ENCODE measurements around the gene DIAPH2.
A peak's percentile ranks its signal among the peaks of the same experiment; 100 is the strongest.

Gene DIAPH2

DNA sequence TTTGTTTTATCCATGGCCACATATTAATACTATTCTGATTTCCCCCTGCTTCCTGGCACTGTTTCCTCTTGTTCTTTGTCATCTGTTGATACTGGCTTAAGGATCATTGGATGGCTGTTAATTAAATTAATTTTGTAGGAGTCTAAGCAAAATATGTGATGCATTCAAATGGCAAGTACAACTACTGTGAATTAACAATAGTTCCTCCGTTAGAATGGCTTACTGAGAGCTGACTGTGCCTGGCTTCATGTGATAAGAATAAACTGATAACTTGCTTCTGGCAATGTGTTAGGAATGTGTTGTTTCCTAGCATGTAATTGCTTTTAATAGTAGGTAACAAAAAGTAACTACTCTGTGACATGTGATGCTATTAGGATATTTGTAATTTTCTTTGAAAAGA, 297.5 kb downstream of the DIAPH2 start:
- DNase-seq: no peak

DNA sequence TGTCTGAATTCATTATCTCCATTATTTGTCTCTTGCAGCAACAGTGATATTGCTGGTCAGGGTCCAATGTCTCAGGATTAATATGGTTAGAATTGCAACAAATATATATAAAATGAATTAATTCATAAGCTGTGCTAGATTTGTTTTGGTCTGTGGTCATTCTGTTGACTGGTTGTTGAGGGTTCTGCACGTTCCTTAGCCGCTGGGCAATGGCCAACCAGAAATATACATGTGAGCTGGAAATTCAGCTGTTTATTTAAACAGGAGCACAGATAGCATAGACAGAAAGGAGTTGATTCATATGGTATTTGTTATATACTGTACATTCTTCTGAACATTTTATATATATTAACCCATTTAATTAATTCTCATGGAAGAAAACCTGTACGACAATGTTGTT, 299.9 kb downstream of the DIAPH2 start:
- no peak for DNase-seq

DNA sequence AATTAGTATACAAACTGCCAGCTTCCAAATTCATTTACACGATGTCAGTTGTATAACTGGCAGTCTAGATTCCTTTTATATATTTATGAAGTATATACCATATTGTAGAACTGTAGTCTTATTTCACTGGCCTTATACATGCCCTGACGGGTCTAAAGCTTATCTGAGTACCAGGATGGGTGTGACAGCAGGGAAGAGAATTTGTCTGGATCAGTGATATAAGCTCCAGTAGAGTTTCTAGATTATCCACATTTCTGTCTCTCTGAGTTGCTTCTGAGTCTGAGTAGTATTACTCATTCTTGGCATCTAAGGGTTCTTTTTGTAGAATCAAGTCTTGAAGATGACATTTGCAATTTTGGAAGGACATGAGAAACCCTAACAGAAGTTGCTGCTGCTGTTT, 300.4 kb downstream of the DIAPH2 start:
- DNase-seq: no peak

DNA sequence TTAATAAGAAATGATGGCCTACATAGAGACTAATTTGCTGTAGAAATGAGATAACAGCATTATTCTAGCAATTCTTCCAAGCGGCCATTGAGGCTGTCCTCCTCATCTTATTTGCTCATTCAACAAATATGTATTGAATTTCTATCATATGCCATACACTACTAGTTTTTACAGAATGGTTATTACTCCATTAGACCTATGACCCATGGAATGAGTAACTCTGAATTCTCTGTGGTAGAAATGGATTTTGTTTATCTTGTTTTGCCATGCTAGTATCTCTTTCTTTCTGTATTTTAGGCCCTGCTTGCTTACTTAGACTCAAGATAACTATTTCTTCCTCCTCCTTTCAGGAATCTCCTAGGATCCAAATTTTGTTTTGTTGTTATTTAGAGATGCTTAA, 302.6 kb downstream of the DIAPH2 start:
- DNase-seq: no peak

DNA sequence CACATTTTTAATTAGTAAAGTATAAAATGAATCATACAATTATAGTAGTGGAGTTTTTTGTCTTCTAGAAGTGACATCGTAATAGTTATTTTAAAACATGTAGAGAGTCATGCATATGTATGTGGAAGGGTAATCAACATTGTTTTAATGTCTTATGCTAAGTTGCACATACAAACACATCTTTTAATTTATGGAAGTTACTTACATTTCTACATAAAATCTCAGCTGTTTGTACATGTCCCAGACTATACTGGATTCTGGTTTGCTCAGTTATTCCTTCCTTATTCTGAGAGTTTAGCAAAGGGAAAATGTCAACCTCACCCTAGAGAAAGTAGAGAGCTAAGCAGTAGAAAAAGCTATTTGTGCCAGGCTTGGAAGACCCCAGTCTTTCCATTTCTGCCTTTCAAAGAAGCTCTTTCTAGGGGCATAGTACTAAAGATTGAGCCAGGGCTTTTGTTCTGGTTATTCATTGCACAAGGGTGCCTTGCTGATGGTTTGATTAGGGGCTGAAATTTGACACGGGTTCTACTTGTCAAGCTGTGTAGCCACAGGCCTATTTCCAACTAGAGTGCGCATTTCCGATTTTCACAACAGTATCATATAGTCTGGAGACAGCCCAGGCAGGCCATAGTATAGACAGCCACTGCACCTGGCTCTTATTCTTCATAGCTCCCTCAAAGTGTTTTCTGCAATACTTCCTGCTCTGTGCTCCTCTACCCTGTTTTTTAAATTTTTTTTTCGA, 305.4 kb downstream of the DIAPH2 start:
- DNase-seq: no peak

DNA sequence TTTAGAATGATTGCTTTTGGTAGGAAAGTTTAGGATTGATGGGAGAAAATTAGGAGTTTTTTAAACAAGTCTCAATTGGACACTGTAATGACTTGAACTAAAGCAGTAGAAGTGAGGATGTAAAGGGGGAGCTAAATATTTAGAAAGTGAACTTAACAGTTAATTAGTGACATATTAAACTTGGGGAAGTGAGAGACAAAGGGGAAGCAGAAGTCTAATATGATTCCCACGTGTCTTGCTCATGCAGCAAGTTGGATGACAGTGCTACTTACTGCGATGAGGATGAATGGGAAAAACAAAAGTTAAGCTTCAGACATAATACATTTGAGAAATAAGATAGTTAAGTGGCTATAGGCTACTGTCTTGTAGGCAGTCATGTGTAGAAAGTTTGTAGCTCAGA, 309.5 kb downstream of the DIAPH2 start:
- DNase-seq: peak; percentile 17

DNA sequence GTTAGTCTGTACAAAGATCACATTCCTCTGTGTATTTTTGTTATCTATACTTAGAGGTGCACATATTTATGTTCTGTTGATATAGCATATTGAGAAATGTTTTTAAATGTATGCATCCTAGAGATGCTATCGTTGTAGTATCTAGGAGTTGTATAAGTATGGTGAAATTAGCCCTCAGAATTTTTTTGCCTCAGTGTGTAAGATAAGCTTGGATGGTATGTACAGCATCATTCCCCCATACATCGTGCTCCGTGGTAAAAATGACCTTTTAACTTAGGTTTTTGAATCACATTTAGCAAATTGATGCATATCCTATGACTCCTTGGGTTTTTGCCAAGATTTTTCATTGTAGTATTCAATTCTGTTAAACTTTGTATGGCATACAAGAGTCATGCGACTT, 312.6 kb downstream of the DIAPH2 start:
- no peak for DNase-seq

DNA sequence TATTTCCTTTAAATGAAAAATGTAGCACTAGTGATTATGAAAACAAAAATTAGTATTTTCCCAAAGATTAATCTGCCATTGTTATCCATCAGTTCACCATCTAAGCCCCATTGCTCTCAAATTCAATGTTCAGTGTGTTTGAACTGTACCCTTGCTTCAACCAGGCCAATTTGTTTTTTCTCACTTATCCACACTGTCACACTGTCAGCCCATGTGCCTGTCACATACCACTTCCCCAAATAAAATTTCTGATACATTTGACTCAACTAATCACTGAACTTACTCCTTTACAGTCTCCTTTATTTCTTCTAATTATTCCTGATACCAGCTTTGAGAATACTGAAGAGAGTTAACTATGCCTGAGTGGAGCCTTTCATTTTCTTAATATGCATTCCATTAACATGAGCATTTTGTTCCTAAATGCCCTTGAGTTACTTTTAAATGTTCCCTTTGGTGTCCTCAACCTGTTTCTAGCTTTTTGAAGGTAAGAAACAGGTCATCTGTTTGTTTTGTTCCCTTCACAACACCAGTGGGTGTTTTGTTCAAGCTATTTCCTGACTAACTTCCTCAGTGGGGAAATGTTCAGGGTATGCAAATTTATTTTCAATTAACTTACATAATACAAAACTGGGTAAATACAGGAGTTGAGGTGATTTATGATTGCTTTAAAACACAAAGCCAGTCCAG, 316.2 kb downstream of the DIAPH2 start:
- no peak for DNase-seq

DNA sequence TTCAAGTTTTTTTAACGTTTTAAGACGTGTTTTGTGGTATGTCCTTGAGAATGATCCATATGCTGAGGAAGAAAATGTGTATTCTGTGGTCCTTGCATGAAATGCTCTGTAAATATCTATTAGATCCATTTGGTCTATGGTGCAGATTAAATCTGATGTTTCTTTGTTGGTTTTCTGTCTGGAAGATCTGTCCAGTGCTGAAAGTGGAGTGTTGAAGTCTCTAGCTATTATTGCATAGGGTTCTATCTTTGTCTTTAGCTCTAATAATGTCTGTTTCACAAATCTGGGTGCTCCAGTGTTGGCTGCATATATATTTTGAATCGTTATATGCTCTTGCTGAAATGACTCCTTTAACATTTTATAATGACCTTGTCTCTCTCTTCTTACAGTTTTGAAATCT, 321.5 kb downstream of the DIAPH2 start:
- no peak for DNase-seq

DNA sequence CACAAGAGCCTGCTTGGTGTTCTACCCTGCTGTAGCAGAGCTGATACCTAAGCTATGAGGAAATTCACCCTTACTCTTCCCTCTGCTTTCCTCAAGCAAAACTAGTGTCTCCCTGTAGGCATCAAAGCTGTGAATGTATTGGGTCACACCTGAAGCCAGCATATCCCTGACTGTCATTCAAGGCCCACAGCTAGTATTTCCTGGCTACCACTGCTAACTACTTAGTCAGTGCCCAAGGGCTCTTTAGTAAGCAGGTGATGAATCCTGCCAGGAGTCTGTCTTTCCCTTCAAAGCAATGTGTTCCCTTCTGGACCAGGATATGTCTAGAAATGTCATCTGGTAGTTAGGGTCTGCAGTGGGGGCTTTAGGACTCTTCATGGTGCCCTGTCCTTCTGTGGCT, 324.7 kb downstream of the DIAPH2 start:
- no peak for DNase-seq

DNA sequence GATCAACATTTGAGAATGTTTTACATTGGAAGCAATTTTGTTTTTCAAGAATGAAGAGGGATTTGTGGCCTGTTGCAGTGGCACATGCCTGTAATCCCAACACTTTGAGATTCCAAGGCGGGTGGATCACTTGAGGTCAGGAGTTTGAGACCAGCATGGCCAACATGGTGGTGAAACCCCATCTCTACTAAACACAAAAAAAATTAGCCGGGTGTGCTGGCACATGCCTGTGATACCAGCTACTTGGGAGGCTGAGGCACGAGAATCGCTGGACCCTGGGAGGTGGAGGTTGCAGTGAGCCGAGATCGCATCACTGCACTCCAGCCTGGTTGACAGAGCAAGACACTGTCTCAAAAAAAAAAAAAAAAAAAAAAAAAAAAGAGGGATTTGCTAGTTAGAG, 326.9 kb downstream of the DIAPH2 start:
- no peak for DNase-seq

DNA sequence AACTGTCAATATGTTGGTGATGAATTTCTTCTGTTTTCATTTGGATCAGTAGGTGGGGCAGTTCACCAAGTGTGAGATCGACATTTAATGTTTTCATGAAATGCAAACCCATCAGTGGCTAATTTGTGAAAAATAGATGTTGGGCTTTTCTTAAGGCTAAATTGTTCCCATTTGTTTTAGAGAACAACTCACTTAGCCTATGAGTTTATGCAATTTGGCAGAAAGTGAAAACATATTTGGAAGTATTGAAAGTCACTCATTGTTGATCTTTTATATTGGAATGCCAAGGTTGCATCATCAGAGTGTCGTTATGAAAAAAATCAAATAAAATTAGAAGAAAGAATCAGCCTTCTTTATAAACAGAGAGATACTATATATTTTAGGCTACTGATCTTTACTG, 331.5 kb downstream of the DIAPH2 start:
- no peak for DNase-seq

DNA sequence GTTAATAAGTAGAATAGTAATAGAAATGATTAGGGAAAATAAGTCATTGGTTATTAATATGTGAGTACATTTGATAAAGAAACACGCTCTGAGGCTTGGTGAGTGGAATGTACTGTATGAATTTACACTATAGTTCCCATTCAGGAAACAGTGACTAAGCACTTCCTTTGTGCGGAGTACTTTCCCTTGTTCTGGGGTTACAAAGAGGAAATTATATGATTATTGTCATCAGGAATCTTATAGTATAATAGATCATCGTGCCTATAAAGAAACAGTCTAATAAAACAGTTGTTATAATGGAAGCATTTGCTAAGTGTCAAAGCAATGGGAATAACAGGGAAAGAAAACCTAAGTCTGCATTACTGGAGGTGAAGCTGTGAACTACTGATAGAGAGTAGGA, 337.0 kb downstream of the DIAPH2 start:
- DNase-seq: peak; percentile 6 to 28

DNA sequence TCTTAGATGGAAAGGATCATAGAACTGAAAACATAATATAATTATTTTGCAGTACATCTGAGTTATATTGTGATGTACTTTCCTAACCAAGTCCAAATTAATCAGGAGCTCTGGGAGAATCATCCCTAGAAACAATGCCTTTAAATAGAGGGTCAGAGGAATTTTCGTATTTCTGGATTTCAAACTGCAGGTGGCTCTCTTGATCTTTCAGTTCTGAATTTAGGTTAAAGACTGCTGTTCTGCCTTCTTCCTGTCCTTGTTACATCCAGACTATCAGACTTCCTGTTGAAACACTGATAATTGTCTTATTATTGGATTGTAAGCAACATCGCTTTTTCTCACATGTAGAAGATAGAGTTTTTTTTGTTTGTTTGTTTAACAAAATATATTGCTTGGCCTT, 341.8 kb downstream of the DIAPH2 start:
- no peak for DNase-seq

DNA sequence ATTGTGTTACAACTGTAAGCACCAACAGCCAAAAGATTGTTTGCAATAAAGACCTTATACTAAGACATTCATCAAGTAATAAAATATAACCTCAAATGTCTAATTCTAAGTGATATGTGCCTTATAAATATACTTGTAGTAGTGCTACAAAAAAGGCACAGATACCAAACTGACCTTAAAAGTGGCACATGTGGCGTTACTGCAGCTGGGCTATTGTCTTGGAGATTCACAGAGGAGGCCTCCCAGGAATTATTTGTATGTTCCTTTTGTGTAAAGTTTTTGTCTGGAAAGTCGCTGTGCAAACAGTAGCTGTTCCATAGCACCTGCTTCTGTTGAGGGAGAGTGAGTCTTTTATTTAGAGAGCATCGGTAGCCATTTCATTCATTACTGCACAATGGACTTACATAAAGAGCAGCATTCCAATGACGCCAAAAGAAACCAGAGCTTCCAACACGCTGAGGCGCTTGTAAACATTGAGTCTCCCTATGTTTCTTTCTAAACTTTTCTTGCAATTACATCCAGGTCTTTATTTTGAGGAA, 342.8 kb downstream of the DIAPH2 start:
- no peak for DNase-seq

DNA sequence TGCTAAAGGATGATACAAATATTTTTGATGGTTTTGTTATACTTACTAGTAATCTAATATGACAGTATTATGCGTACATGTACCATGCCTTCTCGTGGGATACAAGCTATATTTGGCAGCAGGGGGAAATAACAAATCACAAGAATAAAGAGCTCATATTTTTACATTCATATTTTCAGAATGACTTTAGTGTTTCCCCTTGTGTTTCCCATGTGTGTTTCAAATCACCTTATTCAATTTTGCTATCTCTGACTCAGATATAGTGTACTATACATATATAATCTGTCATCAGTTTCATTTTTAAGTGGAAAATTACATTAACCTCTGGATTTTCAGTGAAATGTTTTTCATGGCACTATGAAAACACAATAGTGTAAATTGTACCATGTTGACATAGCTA, 345.8 kb downstream of the DIAPH2 start:
- DNase-seq: no peak

DNA sequence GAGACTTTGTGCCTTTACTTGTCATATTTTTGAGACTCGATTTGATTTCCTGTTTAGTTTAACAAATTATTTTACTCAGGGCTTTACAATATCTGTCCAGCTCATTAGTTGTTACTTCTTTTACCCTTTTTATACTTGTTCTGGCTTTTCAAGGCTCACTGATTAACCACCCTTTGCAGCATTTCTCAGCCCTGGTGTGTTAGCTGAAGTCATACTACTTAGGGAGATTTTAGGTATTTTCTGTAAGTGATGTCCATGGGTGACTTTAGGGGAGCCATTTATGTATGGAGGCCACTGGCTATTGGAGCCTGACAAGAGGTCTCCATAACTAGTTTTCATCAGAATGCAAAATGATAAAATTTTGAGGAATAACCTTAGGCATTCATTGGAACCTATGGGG, 346.3 kb downstream of the DIAPH2 start:
- DNase-seq: no peak

DNA sequence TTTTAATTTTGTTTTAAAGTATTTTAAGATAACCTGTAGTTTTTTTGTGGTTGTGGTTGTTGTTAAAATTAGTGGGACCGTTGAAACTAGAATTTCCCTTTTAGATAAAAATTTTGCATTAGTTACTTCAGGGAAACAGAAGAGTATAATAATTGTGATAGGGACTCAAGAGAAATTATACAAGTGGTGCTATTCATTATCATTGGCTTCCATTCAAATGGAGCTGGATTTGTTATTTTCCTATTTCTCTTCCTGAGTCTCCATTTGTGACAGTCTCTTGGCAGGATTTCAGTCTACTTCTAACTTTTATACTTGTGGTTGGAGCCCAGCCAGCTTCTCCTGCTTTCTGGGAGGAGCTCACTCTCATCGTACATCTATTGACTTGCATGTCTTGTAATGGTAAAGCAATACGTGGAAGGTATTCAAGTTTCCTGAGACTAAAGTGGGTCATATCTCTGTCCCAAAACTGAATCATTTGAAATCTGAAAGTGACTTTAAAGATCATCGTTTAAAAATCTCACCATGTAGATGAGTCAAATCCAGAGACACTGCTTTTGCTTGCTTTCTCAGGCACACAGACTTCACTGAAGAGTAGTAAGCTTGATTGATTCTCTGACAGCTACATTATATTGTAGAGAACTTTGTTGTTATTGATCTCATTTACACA, 354.9 kb downstream of the DIAPH2 start:
- no peak for DNase-seq

DNA sequence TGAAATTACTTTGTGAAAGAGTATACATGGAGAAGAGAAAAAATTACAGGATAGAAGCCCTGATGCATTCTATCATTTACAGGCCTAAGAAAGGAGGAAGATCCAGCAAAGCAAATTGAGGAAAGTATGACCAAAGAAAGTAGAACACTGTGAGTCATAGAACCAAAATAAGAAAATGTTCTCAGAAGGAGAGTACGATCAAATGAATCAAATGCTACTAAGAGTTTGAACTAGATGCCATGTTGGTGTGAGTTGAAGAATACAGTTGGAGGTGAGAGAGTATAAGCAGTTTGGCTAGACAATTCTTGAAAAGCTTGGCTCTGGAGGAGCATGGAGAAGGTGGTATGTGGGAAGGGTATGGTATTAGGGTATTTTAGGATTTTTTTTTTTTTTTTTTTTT, 360.8 kb downstream of the DIAPH2 start:
- no peak for DNase-seq

DNA sequence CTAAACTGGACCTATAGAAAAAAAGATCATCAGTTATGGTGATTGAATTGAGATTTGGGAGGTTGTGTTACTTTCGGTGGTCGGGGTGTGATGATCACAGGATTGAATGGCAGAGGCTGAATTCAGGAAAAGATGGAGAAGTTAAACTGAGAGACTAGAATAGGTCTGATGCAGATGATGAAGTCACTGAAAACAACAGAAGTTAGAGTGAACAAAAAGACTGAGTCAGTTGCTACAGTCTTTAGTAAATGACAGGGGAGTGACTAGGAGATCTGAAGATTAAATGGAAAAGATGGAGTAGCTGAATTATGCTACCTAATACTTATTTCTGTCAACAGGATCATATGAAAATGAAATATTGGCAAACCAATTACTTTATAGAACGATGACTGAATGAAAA, 362.2 kb downstream of the DIAPH2 start:
- DNase-seq: no peak

DNA sequence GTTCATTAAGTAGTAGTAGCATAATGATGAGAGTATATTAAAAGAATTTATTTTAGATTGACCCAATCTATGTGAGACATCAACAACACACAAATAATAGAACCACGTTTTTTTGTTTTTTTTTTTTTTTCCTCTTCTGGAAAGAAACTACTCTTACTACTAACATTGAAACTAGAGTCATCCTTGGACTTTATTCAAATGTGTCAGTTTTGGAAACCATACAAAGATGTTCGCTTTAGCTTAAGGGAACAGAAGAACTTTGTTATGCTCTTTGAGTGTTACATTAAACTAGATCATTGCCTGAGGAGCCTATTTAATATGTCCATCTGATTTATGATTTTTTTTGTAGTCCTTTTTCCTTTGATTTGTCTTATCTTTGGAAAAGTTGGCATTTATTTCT, 365.8 kb downstream of the DIAPH2 start:
- no peak for DNase-seq

DNA sequence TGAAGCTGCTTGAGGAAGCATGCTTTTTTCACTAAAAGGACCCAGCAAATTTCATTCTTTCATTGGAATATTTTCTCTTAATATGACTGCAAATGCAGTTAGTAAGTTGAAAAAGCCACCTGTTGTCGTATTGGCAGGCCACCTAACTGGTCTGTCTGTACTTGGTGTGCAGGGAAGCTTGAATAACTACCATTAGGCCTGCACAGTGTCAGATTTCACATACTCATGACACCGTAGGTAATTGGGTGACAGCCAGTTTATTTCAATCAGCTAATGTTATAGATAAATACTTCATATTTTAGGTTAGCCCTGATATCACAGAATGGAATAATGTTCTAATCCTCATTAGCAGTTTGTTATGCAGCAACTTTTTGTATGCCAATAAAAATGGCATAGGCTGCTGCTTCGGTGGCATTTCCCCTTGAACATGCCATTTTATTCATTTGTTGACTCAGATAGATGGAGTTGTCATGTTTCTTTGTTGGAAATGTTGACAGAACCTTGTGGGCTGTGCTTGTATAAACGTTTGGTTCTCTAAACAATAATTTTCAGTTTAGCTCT, 372.8 kb downstream of the DIAPH2 start:
- DNase-seq: no peak

DNA sequence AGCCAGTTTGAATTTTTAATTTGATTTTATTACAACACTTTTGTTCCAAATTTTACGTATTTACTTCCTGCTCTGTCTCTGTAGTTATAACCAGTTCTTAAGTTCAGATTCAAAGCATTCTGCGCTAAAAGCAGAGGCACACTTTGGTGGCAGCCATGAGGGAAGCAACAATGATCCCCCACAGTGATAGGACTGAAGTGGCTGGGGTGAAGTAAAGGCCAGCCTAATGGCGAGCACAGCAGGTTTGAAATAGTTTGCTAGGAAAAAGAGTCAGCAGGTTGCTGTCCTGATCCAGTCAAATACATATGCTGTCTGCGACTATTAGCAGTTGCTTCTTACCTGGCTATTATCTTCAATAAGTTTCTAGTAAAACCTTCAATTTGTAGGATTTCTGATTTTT, 375.4 kb downstream of the DIAPH2 start:
- DNase-seq: no peak

DNA sequence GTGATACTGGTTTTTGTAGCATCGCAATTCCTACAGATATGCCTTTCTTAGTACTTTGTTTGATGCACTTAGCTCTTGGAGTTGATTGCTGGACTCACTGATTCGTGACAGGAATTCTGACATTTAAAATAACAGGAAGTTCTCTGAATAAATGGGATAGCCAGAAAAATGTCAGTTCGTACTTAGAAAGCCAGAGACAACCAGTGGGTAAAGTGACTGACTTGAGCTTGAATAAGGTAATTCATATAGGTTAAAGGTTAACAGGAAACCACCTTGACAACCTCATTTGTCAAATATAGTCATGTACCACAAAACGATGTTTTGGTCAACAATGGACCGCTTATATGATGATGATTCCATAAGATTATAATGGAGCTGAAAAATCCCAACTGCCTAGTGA, 380.4 kb downstream of the DIAPH2 start:
- no peak for DNase-seq
